WTC11 (cell line): Measurements from ENCODE around the gene HOXD12. TPM values are rescaled to one million over a fixed set of nuclear protein-coding genes. Genes with fewer than 3 reads are reported as not detected.

Experiments
- ATAC-seq: fragments of 200-7000 bp; cut with Tn5 transposase; 2 replicates; pipeline ENCODE4 v1.10.0; 2021; ENCODE audit warnings: mild to moderate bottlenecking, moderate library complexity
- CTCF ChIA-PET: fragments of 300-600 bp; sonication (Branson Sonifier 250); formaldehyde crosslinking; loops from one replicate; lab custom pipeline; 2021; ENCODE audit warnings: antibody characterized with exemption; lab: Charles Lee
- POLR2A ChIA-PET: fragments of 350-600 bp; sonication (Branson Sonifier 250); formaldehyde crosslinking; loops from one replicate; lab custom pipeline; 2021; ENCODE audit warnings: antibody characterized with exemption; lab: Charles Lee
- DNase-seq: peaks from one replicate; pipeline ENCODE4 v3.0.0; 2021; ENCODE audit warnings: low spot score
- H3K27ac Mint-ChIP-seq: 2 replicates; pipeline ENCODE4 v1.8.0; 2021; ENCODE audit warnings: mixed read lengths
- H3K27me3 Mint-ChIP-seq: 2 replicates; pipeline ENCODE4 v1.8.0; 2021; ENCODE audit warnings: low read depth, mild to moderate bottlenecking, moderate library complexity, mixed read lengths
- H3K36me3 Mint-ChIP-seq: 2 replicates; pipeline ENCODE4 v1.8.0; 2021; ENCODE audit warnings: mixed read lengths
- H3K4me1 Mint-ChIP-seq: 2 replicates; pipeline ENCODE4 v1.8.0; 2022; ENCODE audit warnings: mixed read lengths
- H3K4me3 Mint-ChIP-seq: 2 replicates; pipeline ENCODE4 v1.8.0; 2021; ENCODE audit warnings: mild to moderate bottlenecking, moderate library complexity, mixed read lengths
- H3K9me3 Mint-ChIP-seq: 2 replicates; pipeline ENCODE4 v1.8.0; 2021; ENCODE audit warnings: mixed read lengths
- ATF3 ChIP-seq: sonication (generic); formaldehyde crosslinking; conservative IDR thresholded peaks from 2 replicates; pipeline ENCODE4 v1.8.1; 2022; ENCODE audit warnings: mild to moderate bottlenecking, missing genetic modification reagents
- CBFB ChIP-seq: sonication (generic); formaldehyde crosslinking; IDR thresholded peaks from 2 replicates; pipeline ENCODE4 v1.8.1; 2022; ENCODE audit warnings: mild to moderate bottlenecking, low read depth, missing genetic modification reagents
- FOXK1 ChIP-seq: sonication (generic); formaldehyde crosslinking; IDR thresholded peaks from 2 replicates; pipeline ENCODE4 v1.8.0; 2022; ENCODE audit warnings: mild to moderate bottlenecking, moderate library complexity, missing genetic modification reagents
- GABPB1 ChIP-seq: sonication (generic); formaldehyde crosslinking; IDR thresholded peaks from 2 replicates; pipeline ENCODE4 v1.8.1; 2023; ENCODE audit warnings: mild to moderate bottlenecking, missing genetic modification reagents
- HMGXB4 ChIP-seq: sonication (generic); formaldehyde crosslinking; IDR thresholded peaks from 2 replicates; pipeline ENCODE4 v1.8.1; 2023; ENCODE audit warnings: mild to moderate bottlenecking, moderate library complexity, missing genetic modification reagents
- IRF1 ChIP-seq: sonication (generic); formaldehyde crosslinking; IDR thresholded peaks from 2 replicates; pipeline ENCODE4 v1.8.0; 2023; ENCODE audit warnings: missing genetic modification reagents
- KAT7 ChIP-seq: sonication (generic); formaldehyde crosslinking; IDR thresholded peaks from 2 replicates; pipeline ENCODE4 v1.8.1; 2023; ENCODE audit warnings: missing genetic modification reagents, mild to moderate bottlenecking, borderline replicate concordance
- MAX ChIP-seq: sonication (generic); formaldehyde crosslinking; IDR thresholded peaks from 2 replicates; pipeline ENCODE4 v1.8.0; 2022; ENCODE audit warnings: mild to moderate bottlenecking, missing genetic modification reagents
- MYBL2 ChIP-seq: sonication (generic); formaldehyde crosslinking; IDR thresholded peaks from 2 replicates; pipeline ENCODE4 v1.8.1; 2023; ENCODE audit warnings: mild to moderate bottlenecking, moderate library complexity, missing genetic modification reagents
- NFE2L1 ChIP-seq: sonication (generic); formaldehyde crosslinking; IDR thresholded peaks from 2 replicates; pipeline ENCODE4 v1.8.1; 2023; ENCODE audit warnings: missing genetic modification reagents
- NR3C1 ChIP-seq: sonication (generic); formaldehyde crosslinking; conservative IDR thresholded peaks from 2 replicates; pipeline ENCODE4 v1.8.1; 2023; ENCODE audit warnings: low read depth, mild to moderate bottlenecking, missing genetic modification reagents
- SMAD4 ChIP-seq: sonication (generic); formaldehyde crosslinking; IDR thresholded peaks from 2 replicates; pipeline ENCODE4 v1.8.0; 2022; ENCODE audit warnings: mild to moderate bottlenecking, missing genetic modification reagents
- TCF7 ChIP-seq: sonication (generic); formaldehyde crosslinking; IDR thresholded peaks from 2 replicates; pipeline ENCODE4 v1.8.0; 2022; ENCODE audit warnings: mild to moderate bottlenecking, low read depth, missing genetic modification reagents, moderate library complexity
- TP53 ChIP-seq: sonication (generic); formaldehyde crosslinking; IDR thresholded peaks from 2 replicates; pipeline ENCODE4 v1.8.1; 2023; ENCODE audit warnings: mild to moderate bottlenecking, missing genetic modification reagents
- ZBTB43 ChIP-seq: sonication (generic); formaldehyde crosslinking; IDR thresholded peaks from 2 replicates; pipeline ENCODE4 v1.8.1; 2023; ENCODE audit warnings: mild to moderate bottlenecking, missing genetic modification reagents
- ZMAT4 ChIP-seq: fragments of 250-450 bp; sonication (Bioruptor Pico); IDR thresholded peaks from 2 replicates; pipeline ENCODE4 v1.9.0; 2021; ENCODE audit warnings: mild to moderate bottlenecking
- ZNF317 ChIP-seq: sonication (generic); formaldehyde crosslinking; IDR thresholded peaks from 2 replicates; pipeline ENCODE4 v1.8.1; 2023; ENCODE audit warnings: low read depth, mild to moderate bottlenecking, moderate library complexity, missing genetic modification reagents, borderline replicate concordance
- ZNF396 ChIP-seq: fragments of 250-450 bp; sonication (Bioruptor Pico); IDR thresholded peaks from 2 replicates; pipeline ENCODE4 v1.8.0; 2021; ENCODE audit warnings: mild to moderate bottlenecking, moderate library complexity, borderline replicate concordance
- ZNF423 ChIP-seq: fragments of 250-450 bp; sonication (Bioruptor Pico); IDR thresholded peaks from 2 replicates; pipeline ENCODE4 v2.1.2; 2022; ENCODE audit warnings: mild to moderate bottlenecking, moderate library complexity
- ZNF671 ChIP-seq: fragments of 250-450 bp; sonication (Bioruptor Pico); IDR thresholded peaks from 2 replicates; pipeline ENCODE4 v1.8.0; 2021; ENCODE audit warnings: mild to moderate bottlenecking
- total RNA-seq: library from RNA; stranded (reverse); gene quantifications from 3 replicates; pipeline ENCODE4 v1.2.3, GENCODE V29; 2021
- TF ChIP-seq, protein P1 (sequence below): fragments of 250-450 bp; sonication (Bioruptor Pico); IDR thresholded peaks from 2 replicates; pipeline ENCODE4 v1.9.0; 2021; ENCODE audit warnings: moderate library complexity, mild to moderate bottlenecking, inconsistent platforms, borderline replicate concordance
- TF ChIP-seq, protein P2 (sequence below): sonication (generic); formaldehyde crosslinking; IDR thresholded peaks from 2 replicates; pipeline ENCODE4 v1.8.1; 2023; ENCODE audit warnings: mild to moderate bottlenecking, missing genetic modification reagents, moderate library complexity
- TF ChIP-seq, protein P3 (sequence below): sonication (generic); formaldehyde crosslinking; IDR thresholded peaks from 2 replicates; pipeline ENCODE4 v1.8.1; 2023; ENCODE audit warnings: mild to moderate bottlenecking, missing genetic modification reagents, moderate library complexity

HOXD12 gene
- total RNA-seq, 1 experiment from 2014 or later: 0.17 TPM

DNA sequence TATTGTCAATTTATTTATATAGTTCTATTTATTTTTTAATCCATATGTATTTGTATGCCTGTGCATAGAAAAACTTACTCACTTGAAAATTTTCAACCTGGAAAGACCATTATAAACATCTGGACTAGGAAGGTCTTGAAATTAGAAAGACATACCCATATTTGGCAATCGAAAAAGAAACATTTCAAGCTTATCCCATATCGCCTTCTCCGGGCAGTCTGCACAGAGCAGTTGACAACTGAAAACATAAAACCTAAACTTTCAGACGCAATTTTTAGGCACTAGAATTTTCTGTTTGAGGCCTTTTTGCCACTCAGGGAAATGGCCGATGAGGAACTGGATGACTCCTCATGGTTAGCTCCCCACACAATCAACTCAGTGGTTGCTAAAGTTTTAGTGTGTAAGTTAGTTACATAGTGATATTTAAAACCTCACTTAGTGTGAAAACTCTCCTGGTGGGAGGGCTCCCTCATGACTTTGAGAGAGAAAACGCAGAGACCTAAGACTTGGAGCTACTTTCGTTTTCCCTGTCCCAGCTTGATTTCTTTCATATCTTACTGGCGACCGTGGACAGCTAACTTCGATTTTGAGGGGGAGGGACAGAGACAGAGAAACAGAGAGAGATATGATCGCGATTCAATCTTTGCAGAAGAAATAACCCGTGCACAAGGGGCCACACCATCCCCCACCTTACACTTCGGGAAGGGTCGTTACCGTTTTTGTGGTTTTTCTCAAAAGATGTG is 3.2 kb upstream of the HOXD12 start:
- POLR2A ChIA-PET: no interaction called here
- no peak for ATAC-seq
- H3K4me1 Mint-ChIP-seq: peaks cover 73% of the 10 kb centered on the region

DNA sequence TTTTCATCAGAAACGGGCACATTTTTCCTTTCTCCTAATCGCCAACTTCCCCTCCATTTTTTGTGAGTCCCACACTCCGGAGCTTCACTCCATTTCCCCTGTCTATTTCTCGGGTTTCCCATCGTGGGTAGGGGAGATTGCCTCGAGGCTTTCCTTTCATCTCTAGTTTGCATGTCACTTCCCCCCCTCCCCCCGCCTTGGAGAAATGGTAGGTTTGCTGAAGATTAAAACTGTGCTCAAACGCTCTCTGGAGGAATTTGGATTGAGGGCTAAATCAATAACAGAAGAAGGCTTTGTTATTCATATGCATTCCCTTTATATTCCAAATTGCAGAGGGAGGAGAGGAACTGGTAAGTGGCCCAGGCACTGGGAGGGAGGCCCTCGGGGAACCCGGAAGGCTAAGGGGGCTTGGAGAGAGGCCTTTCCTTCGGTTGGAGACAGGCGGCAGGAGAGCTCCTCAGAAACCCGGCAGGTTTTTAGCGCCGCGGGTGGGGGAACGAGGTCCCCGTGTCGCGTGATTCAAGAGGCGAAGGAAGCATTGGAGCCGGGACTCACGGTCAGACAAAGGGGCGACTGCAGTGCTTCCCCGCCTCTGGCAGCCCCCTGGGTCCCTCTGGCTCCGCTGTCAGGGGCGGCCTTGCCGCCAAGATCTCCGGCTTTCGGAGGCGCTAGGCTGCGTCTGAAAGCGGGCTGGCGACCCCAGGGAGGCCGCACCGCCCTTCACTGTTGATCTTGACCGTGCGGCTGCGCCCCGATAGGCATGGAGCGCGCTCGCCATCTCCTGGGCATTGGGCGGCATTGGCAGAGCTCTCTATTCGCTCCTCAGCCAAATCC is 2.4 kb upstream of the HOXD12 start:
- peak; percentile 93 for DNase-seq
- no peak for TF ChIP-seq ZNF396
- 0 out of 2 replicates have a peak, but pooled peaks have one; percentile 58 for TF ChIP-seq NFE2L1 (CRISPR knock-in tag)
- no peak for TF ChIP-seq ZNF671 (CRISPR knock-in tag)
- TF ChIP-seq IRF1 (CRISPR knock-in tag): no peak
- TF ChIP-seq MYBL2 (CRISPR knock-in tag): no peak
- TF ChIP-seq TCF7: no peak
- TF ChIP-seq HMGXB4 (CRISPR knock-in tag): 0 out of 2 replicates have a peak, but pooled peaks have one; percentile 41
- TF ChIP-seq NR3C1 (CRISPR knock-in tag): no peak
- TF ChIP-seq MAX (CRISPR knock-in tag): peak; percentile 29; the same call in 1 of the 2 replicates
- no peak for TF ChIP-seq ZBTB43 (CRISPR knock-in tag)
- TF ChIP-seq, protein P1, sequence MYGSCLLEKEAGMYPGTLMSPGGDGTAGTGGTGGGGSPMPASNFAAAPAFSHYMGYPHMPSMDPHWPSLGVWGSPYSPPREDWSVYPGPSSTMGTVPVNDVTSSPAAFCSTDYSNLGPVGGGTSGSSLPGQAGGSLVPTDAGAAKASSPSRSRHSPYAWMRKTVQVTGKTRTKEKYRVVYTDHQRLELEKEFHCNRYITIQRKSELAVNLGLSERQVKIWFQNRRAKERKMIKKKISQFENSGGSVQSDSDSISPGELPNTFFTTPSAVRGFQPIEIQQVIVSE (CRISPR knock-in tag): no peak
- no peak for TF ChIP-seq ZNF423 (CRISPR knock-in tag)
- TF ChIP-seq TP53 (CRISPR knock-in tag): no peak
- no peak for TF ChIP-seq CBFB

More for the DNA sequence above, 3.2 kb upstream of the HOXD12 start:
- Mint-ChIP-seq H3K27me3 (peaks cover 96% of the 10 kb centered on the region), H3K36me3 (peaks cover 2% of the 10 kb centered on the region; the same call in 1 of the 2 replicates), H3K9me3 (no peaks in the 10 kb centered on the region), H3K4me3 (peak overlapping the region; percentile 65), H3K27ac (peak overlapping the region; percentile 37; the same call in 1 of the 2 replicates)
- TF ChIP-seq CBFB (no peak), ZNF317 (CRISPR knock-in tag) (no peak), ZMAT4 (CRISPR knock-in tag) (no peak), FOXK1 (no peak), ZNF396 (no peak), KAT7 (no peak), ATF3 (CRISPR knock-in tag) (no peak), GABPB1 (CRISPR knock-in tag) (no peak), IRF1 (CRISPR knock-in tag) (no peak), SMAD4 (CRISPR knock-in tag) (no peak)
- TF ChIP-seq, protein P2, sequence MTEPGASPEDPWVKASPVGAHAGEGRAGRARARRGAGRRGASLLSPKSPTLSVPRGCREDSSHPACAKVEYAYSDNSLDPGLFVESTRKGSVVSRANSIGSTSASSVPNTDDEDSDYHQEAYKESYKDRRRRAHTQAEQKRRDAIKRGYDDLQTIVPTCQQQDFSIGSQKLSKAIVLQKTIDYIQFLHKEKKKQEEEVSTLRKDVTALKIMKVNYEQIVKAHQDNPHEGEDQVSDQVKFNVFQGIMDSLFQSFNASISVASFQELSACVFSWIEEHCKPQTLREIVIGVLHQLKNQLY: no peak
- TF ChIP-seq, protein P3, sequence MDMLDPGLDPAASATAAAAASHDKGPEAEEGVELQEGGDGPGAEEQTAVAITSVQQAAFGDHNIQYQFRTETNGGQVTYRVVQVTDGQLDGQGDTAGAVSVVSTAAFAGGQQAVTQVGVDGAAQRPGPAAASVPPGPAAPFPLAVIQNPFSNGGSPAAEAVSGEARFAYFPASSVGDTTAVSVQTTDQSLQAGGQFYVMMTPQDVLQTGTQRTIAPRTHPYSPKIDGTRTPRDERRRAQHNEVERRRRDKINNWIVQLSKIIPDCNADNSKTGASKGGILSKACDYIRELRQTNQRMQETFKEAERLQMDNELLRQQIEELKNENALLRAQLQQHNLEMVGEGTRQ (CRISPR knock-in tag): no peak
- CTCF ChIA-PET: interaction anchor here (1.0 to 4.2 kb wide), 25 partner anchors 8 to 1397 kb away, joined by 3 to 56 read pairs (median 6); partner anchors contain the start of genes HOXD11 and LNPK
- DNase-seq: no peak

More for the DNA sequence above, 2.4 kb upstream of the HOXD12 start:
- ChIA-PET CTCF (interaction anchor here (0.6 to 4.2 kb wide), 38 partner anchors 9 to 1644 kb away, joined by 3 to 56 read pairs (median 4); partner anchors contain the start of genes HOXD11, HOXD9 and LNPK), POLR2A (interaction anchor here (0.6 kb wide), 1 partner anchor 13 kb away, joined by 4 read pairs; no protein-coding TSS in a partner anchor)
- Mint-ChIP-seq H3K36me3 (peaks cover 2% of the 10 kb centered on the region; the same call in 1 of the 2 replicates), H3K4me1 (peaks cover 65% of the 10 kb centered on the region), H3K27me3 (peaks cover 96% of the 10 kb centered on the region), H3K4me3 (peak overlapping the region; percentile 65), H3K27ac (peak overlapping the region; percentile 37; the same call in 1 of the 2 replicates), H3K9me3 (no peaks in the 10 kb centered on the region)
- peak; percentile 68 for ATAC-seq
